LHCN-M2 (cell line): ENCODE measurements around the gene CCR4. TPM values are rescaled to one million over a fixed set of nuclear protein-coding genes. Genes with fewer than 3 reads are reported as not detected.
A peak's percentile ranks its signal among the peaks of the same experiment; 100 is the strongest.
"Not testable (repeated sequence)": the region's sequence is repeated elsewhere in the genome, so short reads cannot be mapped to it uniquely, and the experiment has no call there.

Experiments
- DNase-seq: peaks from one replicate; pipeline ENCODE4 v3.0.0-alpha.2; 2012; ENCODE audit warnings: low read depth
- total RNA-seq: library from RNA; depleted of rRNA; stranded (reverse); fragments of >200 nt; gene quantifications from 2 replicates; pipeline ENCODE4 v1.2.3, GENCODE V29; 2014; rRNA removed

CCR4 gene
- total RNA-seq, 1 experiment from 2014 or later, result not detected

DNA sequence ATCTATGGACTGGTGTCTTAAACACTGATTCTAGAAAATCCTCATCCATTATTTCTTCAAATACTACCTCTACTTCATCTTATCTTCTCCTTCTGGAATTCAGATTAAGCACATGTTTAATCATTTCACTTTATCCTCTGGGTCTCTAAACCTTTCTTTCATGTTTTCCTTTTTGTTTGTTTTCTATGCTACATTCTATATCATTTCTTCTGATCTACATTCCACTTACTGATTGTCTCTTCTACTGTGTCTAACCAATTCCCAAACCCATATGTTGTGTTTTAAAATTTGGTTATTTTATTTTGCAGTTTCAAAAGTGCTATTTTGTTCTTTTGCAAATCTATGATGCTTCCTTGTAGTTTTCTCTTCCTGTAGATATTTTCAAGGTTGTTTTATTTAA, 31.7 kb downstream of the CCR4 start:
- no peak for DNase-seq

DNA sequence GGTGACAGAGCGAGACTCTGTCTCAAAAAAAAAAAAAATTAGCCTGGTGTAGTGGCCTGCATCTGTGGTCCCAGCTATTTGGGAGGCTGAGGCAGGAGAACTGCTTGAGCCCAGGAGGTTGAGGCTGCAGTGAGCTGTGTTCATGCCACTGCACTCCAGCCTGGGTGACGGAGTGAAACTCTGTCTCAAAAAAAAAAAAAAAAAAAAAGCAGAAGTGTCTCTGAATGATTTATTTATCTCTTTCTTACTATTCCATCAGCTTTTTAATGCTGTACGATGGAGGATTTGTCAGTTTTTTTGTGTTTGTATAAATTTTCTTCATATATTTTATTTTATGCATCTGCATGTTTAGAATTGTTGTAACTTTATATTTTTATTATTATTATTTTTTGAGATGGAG, 33.5 kb downstream of the CCR4 start:
- not testable (repeated sequence) for DNase-seq

DNA sequence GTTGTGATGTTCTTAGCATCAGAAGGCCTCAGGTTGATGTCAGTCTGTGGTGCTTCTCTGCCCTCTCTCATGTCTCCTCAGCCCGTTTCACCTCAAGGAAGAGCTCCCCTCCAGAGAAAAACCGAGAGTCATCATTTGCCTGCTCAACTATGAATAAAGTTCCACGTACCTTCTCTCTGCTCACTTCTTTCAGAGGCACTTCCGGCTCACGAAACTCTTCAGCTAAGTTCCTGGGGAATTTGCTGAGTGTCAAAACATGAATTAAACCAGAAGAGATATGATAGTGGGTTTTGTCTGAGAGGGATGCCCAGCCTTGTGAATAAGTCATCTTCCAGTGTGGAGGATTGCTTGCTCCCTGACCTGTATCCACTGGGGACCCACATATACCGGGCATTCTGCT, 37.7 kb downstream of the CCR4 start:
- no peak for DNase-seq

DNA sequence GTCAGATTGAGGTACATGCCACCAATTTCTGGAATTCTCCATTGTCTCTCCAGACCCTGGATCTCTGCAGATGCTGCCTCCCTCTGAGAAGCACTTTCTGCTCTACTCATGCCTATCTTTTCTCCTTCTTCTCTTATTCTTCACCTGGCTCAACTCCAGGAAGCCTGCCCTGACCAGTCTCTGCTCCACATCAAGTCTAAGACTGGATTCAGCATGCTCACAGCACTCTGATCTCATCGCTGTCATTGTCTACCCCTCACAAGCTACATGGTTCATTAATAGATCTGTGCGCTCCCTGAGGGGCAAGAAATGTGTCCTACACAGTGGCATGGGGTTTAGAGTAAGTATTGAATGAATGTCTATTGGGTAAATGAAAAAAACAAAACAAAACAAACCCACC, 38.7 kb downstream of the CCR4 start:
- no peak for DNase-seq

DNA sequence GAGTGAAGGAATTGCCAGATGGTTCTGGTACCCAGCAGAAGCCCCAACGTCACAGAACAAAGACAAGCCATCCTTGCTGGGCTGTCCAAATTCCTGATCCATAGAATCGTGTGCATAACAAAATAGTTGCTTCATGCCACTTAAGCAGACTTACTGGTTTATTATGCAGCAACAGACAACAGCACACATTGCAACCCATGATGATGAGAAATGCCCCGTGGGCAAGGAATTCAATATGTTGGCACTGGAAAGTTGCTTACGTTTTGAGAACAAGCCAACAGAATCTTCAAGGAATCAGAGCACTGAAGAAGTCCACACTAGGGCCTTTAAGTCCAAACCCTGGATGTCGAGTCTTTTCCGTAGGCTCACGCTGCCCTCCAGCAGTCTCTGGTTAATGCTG, 40.3 kb downstream of the CCR4 start:
- DNase-seq, result no peak

DNA sequence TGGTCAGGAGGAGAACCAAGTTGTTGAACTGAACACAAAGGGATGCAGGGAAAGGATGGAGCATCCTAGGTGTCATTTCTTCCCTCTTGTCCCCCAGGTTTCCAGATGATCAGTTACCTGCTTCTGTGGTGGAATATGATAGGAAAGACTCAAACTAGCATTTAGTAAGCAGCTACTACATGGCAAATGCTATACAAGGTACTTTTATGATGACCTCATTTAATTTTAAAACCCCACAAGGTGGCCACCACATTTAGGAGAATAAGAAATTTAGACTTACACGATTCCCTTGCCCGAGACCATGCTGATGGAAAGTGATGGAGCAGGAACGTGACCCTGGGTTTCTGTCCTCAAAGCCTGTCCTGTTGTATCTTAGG, 40.9 kb downstream of the CCR4 start:
- no peak for DNase-seq

DNA sequence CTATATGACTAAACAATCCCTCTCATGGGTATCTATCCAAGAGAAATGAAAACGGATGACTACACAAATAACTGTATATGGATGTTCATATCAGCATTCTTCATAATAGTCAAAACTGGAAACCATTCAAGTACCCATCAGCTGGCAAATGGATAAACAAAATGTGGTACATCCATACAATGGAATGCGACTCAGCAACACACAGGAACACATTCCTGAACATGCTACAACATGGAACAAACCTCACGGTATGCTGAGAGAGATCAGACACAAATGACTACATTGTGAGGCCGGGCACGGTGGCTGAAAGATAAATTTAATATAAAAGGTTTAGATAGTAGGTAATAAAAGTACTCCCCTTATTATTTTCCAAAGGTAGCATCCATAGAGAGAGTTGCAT, 42.6 kb downstream of the CCR4 start:
- DNase-seq, result no peak

DNA sequence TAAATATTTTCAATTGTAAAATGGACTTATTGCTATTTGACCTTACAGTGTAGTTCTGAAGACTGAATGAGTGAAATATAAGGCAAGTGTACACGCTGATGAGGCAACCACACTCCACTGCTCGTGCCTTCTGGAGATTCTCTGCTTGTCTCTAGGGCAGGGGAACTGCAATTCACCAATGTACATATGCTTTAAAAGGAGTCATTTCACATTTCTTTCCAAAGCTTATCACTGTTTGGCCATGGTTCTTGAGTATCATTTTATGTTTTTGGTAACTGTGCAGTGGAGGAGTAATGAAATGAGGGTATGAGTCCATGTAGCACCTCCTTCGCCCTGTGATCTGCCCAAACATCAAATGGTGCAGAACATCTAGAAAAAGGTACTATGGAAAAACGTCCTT, 43.7 kb downstream of the CCR4 start:
- no peak for DNase-seq

DNA sequence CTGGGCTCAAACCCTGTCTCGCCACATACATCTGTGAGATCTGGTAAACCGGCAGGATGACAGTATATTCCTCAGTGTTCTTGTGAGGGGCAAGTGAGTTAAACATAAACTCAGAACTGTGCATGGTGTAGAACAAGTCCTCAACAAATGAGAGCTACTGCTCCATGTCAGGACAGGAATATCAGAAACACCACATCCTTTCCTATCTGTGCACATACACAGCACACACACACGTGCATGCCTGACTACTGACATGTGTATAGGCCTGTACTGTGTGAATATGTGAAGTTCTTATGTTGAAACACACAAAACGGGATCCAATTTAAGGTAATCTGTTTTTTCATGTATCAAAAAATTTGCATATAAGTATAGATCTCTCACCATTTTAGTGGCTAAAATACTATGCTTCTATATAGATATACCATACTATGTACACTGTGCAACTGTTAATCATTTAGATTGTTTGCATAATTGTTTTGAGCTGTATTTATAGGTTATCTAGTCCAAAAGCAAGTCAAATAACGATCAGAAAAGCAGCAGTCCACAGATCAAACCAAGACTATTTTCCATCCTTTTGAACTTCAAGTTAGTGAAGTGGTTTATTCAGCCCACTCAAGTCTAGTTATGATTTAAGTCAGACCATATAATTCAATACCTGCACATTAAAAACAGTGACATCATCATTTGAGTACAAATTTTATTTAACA, 44.8 kb downstream of the CCR4 start:
- no peak for DNase-seq

DNA sequence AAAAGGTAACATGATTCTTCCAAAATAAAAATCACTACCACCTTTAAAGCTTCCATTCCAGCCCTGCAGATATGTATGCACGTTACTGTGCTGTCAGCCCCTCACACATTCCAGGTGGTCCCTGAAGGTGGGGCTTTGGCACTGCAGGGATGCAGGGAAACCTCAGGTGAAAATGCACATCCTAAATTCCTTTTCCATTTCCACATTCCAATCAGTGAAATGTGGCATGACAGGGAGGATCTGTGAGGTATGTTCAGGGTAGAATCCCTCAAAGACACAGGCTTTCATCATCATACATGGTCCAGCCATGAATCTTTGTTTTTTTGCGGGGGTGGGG, 45.3 kb downstream of the CCR4 start:
- no peak for DNase-seq

DNA sequence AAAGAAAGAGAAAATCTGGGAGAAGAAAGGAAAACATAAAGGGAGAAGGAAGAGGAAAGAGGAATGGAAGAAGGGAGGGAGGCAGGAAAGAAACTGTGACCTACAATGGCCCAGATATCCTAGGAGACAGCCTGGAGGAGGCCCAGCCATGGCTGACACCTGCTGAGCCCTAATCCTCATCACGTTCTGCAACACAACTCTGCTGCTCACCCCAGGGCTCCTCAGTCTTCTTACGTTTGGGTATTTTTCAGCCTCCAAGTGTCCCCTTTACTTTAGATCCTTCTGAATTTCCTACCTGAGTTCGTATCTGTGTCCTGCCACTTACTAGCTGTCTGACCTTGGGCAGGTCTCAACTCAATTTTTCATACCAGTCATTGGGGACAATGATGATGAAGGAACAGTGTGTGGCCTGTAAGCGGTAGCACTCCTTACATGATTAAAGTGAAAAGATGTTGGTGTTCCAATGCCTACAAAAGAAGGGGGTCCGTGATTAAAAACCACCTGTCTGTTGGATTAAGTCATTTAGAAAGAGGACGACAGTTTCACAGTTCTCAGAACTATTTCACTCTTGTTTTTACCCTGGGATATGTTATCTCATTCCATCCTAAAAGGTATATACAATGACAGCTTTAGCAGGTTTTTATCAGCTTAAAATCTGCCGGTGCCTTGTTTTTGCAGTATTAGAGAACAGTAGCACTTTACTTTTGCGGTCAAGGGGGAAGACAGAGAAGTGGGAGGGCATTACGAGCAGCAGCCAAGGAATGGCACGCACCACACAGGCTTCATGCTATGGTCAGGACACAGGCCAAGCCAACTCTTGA, 47.4 kb downstream of the CCR4 start:
- DNase-seq, result no peak

DNA sequence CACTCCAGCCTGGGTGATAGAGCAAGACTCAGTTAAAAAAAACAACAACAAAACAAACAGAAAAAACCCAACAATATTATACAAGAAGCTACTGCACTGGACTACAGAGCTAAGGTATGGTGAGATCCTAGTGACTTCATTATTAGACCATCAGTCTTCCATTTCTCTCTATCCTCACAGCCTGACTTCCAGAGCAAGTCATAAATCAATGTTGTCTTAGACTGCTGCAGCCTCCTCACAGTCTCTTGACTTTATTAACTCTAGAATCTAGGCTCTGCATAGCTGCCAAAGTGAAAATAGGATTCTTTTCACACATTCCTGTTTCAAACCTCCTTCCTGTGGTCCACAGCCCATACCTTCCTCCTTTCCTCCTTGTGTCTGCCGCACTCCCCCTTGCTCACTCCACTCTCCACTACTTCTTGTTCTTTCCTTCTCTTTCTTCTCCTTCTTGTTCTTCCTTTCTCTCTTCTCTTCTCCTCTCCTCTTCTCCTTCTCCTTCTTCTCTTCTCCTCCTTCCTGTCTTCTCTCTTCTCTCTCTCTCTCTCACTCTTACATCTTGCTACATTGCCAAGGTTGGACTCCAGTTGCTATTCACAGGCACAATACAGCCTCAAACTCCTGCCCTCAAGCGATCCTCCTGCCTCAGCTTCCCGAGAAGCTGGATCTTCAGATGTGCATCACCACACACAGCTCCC, 49.4 kb downstream of the CCR4 start:
- no peak for DNase-seq

DNA sequence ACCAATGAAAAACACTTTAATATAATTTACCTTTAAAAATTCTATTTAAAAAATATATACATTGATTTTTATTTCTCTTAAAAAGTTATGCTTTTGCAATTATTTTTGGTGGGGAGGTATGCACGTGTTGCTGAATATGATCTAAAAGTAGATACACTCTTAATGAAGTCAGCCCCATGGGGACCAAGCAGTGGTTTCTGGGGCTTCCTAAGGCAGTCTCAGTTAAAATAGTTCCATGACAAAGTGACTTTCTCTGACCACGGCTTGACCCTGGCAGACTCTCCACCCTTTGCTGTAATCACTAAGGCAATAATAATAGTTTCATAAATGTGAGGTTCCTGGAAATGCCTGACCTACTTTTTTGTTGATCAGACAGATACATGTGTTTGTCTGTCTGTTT, 50.4 kb downstream of the CCR4 start:
- DNase-seq, result peak; percentile 47

DNA sequence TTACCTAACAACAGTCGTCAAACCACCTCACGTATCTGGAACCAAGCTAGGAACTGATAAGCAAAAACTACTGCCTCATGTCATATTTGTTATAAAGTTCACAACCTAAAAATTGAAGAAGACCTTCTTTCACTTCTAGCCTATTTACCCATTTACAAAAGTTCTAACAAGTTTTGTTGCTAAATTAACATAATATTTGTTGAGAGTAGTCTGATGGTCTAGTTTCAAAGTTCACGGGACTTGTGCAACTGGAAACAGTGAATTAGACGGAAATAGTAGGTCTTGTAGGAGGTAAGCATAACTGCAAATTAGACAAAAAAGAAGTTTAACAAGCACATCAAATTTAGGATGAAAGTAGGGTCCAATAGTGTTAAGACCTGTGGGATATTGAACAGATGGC, 51.9 kb downstream of the CCR4 start:
- DNase-seq, result no peak

DNA sequence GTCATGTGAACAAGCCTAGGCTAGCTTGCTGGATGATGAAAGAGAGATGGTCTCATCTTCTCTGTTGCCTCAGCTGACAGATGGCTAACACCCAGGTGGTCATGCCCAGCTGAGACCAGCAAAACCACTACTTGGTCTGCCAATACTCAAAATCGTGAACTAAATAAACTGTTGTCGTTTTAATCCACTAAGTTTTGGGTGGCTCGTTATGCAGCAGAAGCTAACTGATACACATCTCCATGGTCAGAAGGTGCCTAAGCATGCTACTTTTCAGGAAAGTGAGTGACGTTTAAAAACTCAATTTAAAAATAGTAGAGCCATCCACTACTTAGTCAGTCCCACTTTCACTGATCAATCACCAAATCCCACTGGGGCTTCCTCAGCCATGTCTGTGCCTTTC, 52.8 kb downstream of the CCR4 start:
- DNase-seq, result no peak

DNA sequence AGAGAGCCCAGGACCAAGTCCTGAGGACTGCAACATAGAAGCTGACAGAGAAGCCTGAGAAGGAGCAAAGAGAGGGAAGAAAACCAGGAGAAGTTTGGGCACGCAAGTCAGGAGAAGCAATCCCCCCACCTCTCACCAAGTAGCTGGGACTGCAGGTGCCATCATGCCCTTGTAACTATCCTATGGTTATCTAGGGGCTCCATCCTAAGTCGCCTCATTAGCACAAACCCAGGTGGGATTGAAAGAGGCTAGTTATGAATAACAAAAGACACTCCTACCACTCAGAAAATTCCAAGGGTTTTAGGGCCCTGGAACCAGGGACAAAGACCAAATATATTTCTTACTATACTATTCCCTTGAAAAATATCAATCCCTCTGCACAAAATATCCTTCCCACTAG, 53.5 kb downstream of the CCR4 start:
- DNase-seq, result no peak

Other genes with a start within 250 kb of the CCR4 start
- gene TRIM71, start 133.6 kb upstream of the CCR4 start, total RNA-seq, result not detected in 2 replicates
- gene GLB1, start 145.5 kb downstream of the CCR4 start, total RNA-seq, result 76.2 and 90.4 TPM in 2 replicates
- 3.7 and 4.2 TPM in 2 replicates for gene TMPPE, start 145.5 kb downstream of the CCR4 start, total RNA-seq
- 287 and 368 TPM in 2 replicates for gene CRTAP, start 162.4 kb downstream of the CCR4 start, total RNA-seq